A673 (cell line): ENCODE measurements around the gene FBXL13. TPM values are rescaled to one million over a fixed set of nuclear protein-coding genes. Genes with fewer than 3 reads are reported as not detected.

Source experiments
- BruUV-seq: library from RNA; stranded (reverse); fragments of 400-500 nt; replicated peaks from 2 replicates; lab custom pipeline; 2021; lab: Mats Ljungman, UMichigan
- CTCF ChIA-PET: fragments of 300-600 bp; sonication (Branson Sonifier 250); formaldehyde crosslinking; loops from one replicate; lab custom pipeline; 2022; ENCODE audit warnings: antibody characterized with exemption; lab: Charles Lee
- POLR2A ChIA-PET: fragments of 300-600 bp; sonication (Branson Sonifier 250); formaldehyde crosslinking; loops from one replicate; lab custom pipeline; 2022; ENCODE audit warnings: antibody characterized with exemption; ENCODE audit not compliant: low non-redundant PET; lab: Charles Lee
- DNase-seq: peaks from one replicate; pipeline ENCODE4 v3.0.0-alpha.2; 2015; ENCODE audit warnings: low spot score
- H3K27ac ChIP-seq: fragments of 200-600 bp; sonication (generic); 2 replicates; pipeline ENCODE4 v1.5.1; 2016; ENCODE audit warnings: mixed run types, low read depth, mild to moderate bottlenecking, mixed read lengths, antibody characterized with exemption, low read length; ENCODE audit not compliant: poor library complexity, severe bottlenecking
- H3K27me3 ChIP-seq: fragments of 200-600 bp; sonication (generic); replicated peaks from 2 replicates; pipeline ENCODE4 v1.6.1; 2017; ENCODE audit warnings: mixed run types, low read depth, mild to moderate bottlenecking, mixed read lengths, antibody characterized with exemption, low read length; ENCODE audit not compliant: insufficient read depth, poor library complexity
- H3K36me3 ChIP-seq: fragments of 200-600 bp; sonication (generic); 2 replicates; pipeline ENCODE4 v1.6.1; 2016; ENCODE audit warnings: mixed run types, mild to moderate bottlenecking, mixed read lengths, antibody characterized with exemption, low read length; ENCODE audit not compliant: insufficient read depth, poor library complexity, severe bottlenecking
- H3K4me1 ChIP-seq: fragments of 200-600 bp; sonication (generic); 2 replicates; pipeline ENCODE4 v1.6.1; 2017; ENCODE audit warnings: mixed run types, mild to moderate bottlenecking, mixed read lengths, antibody characterized with exemption, low read length; ENCODE audit not compliant: insufficient read depth, poor library complexity, severe bottlenecking
- H3K4me3 ChIP-seq: fragments of 200-600 bp; sonication (generic); 2 replicates; pipeline ENCODE4 v1.5.1; 2016; ENCODE audit warnings: low read depth, mixed run types, mild to moderate bottlenecking, mixed read lengths, low read length; ENCODE audit not compliant: poor library complexity, severe bottlenecking
- H3K9me3 ChIP-seq: fragments of 200-600 bp; sonication (generic); 2 replicates; pipeline ENCODE4 v1.6.1; 2016; ENCODE audit warnings: mixed run types, low read depth, mild to moderate bottlenecking, mixed read lengths, antibody characterized with exemption, low read length; ENCODE audit not compliant: poor library complexity, severe bottlenecking
- EZH2 ChIP-seq: fragments of 200-600 bp; sonication (generic); IDR thresholded peaks from 2 replicates; pipeline ENCODE4 v1.6.1; 2017; ENCODE audit warnings: borderline replicate concordance, low read depth, mild to moderate bottlenecking, mixed read lengths, antibody characterized with exemption, low read length; ENCODE audit not compliant: poor library complexity, severe bottlenecking
- intact Hi-C: fragments of 100-400 bp; cut with micrococcal nuclease; formaldehyde crosslinking; loops from one replicate; pipeline ENCODE4 v1.10.0; 2022; ENCODE audit not compliant: unreplicated experiment
- total RNA-seq: library from RNA; stranded (reverse); gene quantifications from 2 replicates; pipeline ENCODE4 v1.2.3, GENCODE V29; 2021
- TF ChIP-seq, protein P1 (sequence below): fragments of 300-800, 200-600 bp; sonication (generic); conservative IDR thresholded peaks from 2 replicates; pipeline ENCODE4 v1.5.1; 2017; ENCODE audit warnings: low read depth, mild to moderate bottlenecking, antibody characterized with exemption, low read length, moderate library complexity, mixed read lengths

FBXL13 gene
- total RNA-seq, 1 experiment from 2014 or later = 0.37 TPM

GRCh38 chr7:102992509-102992937 lies 82.1 kb downstream of the FBXL13 start:
- Histone ChIP-seq H3K27me3 (no peaks in the 10 kb centered on the region), H3K27ac (no peak overlapping the region), H3K36me3 (no peaks in the 10 kb centered on the region), H3K9me3 (no peaks in the 10 kb centered on the region), H3K4me3 (no peak overlapping the region), H3K4me1 (peaks cover 22% of the 10 kb centered on the region)
- DNase-seq = no peak
- ChIA-PET CTCF (interaction anchor here (0.6 kb wide), 1 partner anchor 235 kb away, joined by 9 read pairs; no protein-coding TSS in a partner anchor), POLR2A (no interaction called here)
- intact Hi-C loops = no loop called here
- BruUV-seq = no TSS peak
- TF ChIP-seq EZH2 = no peak
- TF ChIP-seq, protein P1, sequence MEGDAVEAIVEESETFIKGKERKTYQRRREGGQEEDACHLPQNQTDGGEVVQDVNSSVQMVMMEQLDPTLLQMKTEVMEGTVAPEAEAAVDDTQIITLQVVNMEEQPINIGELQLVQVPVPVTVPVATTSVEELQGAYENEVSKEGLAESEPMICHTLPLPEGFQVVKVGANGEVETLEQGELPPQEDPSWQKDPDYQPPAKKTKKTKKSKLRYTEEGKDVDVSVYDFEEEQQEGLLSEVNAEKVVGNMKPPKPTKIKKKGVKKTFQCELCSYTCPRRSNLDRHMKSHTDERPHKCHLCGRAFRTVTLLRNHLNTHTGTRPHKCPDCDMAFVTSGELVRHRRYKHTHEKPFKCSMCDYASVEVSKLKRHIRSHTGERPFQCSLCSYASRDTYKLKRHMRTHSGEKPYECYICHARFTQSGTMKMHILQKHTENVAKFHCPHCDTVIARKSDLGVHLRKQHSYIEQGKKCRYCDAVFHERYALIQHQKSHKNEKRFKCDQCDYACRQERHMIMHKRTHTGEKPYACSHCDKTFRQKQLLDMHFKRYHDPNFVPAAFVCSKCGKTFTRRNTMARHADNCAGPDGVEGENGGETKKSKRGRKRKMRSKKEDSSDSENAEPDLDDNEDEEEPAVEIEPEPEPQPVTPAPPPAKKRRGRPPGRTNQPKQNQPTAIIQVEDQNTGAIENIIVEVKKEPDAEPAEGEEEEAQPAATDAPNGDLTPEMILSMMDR = no peak

GRCh38 chr7:102991540-102992214 lies 82.9 kb downstream of the FBXL13 start:
- Histone ChIP-seq H3K27ac (no peak overlapping the region), H3K27me3 (no peaks in the 10 kb centered on the region), H3K9me3 (no peaks in the 10 kb centered on the region), H3K36me3 (no peaks in the 10 kb centered on the region), H3K4me1 (peaks cover 22% of the 10 kb centered on the region), H3K4me3 (no peak overlapping the region)
- TF ChIP-seq, protein P1 = no peak
- no peak for TF ChIP-seq EZH2
- DNase-seq = peak; percentile 93
- ChIA-PET POLR2A (no interaction called here), CTCF (interaction anchor here (0.6 kb wide), 1 partner anchor 234 kb away, joined by 9 read pairs; no protein-coding TSS in a partner anchor)
- intact Hi-C loops = no loop called here
- BruUV-seq = no TSS peak

DNA sequence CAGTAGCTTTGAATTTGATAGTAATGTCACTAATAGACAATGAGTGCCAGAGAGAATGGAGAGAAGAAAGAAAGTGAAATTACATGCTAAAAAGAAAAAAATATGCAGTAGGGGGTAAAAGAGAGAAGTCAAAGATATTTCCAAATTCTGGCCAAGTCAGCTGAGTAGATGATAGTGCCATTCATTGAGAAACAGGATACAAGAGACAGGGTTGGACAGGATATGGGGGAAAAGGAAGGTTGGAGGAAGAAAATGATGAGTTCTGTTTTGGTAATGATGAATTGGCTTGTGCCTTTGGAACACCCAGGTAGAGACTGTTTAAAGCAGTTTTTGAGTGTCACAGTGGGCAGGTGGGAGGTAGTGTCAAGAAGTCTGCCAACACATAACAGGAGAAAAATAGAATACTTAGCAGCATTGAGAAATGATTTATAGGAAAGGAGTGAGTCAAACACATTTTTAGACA lies 83.5 kb downstream of the FBXL13 start:
- CTCF ChIA-PET = no interaction called here
- peaks cover 22% of the 10 kb centered on the region for H3K4me1 ChIP-seq
- no peak for DNase-seq
- POLR2A ChIA-PET = interaction anchor here (0.6 kb wide), 1 partner anchor 12 kb away, joined by 5 read pairs; no protein-coding TSS in a partner anchor
- H3K27ac ChIP-seq = no peak overlapping the region
- no peaks in the 10 kb centered on the region for H3K36me3 ChIP-seq
- no peak overlapping the region for H3K4me3 ChIP-seq
- TF ChIP-seq, protein P1 = no peak
- TF ChIP-seq EZH2 = no peak
- no peaks in the 10 kb centered on the region for H3K27me3 ChIP-seq
- no peaks in the 10 kb centered on the region for H3K9me3 ChIP-seq
- no TSS peak for BruUV-seq
- intact Hi-C loops = no loop called here
